ENCODE results near the gene ZNF474.

Gene ZNF474

DNA sequence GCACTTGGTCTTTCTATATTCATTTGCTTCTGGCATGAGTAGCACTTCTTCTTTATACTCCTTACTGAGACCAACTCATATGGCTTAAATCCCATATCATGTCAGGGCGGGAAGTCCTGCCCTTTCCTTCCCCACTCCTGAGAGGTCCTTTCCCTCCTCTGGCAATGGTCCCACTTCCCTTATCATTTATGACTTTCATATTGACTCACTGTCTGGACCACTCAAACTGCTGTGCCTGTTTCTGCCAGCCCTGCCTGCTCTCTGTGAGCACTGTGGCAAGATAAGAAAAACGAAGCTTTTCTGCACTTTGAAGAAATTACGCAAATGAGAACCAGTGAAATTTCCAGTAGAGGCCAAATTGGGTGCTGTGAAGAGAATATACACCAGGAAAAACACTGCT, 58.1 kb downstream of the ZNF474 start:
- H3K36me3 ChIP-seq (ENCODE audit: control insufficient read depth in 5 of 5, insufficient read depth in 5 of 5, low read length in 5 of 5), result no peaks in the 10 kb centered on the region
- no peak overlapping the region for H3K27ac ChIP-seq (ENCODE audit: low read depth, low read length)
- H3K4me3 ChIP-seq (ENCODE audit: low read depth in 1 of 5, low read length in 5 of 5), result no peak overlapping the region
- H3K9me3 ChIP-seq (ENCODE audit: control insufficient read depth in 5 of 5, low read length in 5 of 5), result no peaks in the 10 kb centered on the region
- no peaks in the 10 kb centered on the region for H3K27me3 ChIP-seq (ENCODE audit: control insufficient read depth in 5 of 5, insufficient read depth in 4 of 5, low read length in 5 of 5)
- H3K9ac ChIP-seq (ENCODE audit: low read length in 5 of 5), result no peak overlapping the region
- H3K4me1 ChIP-seq (ENCODE audit: control insufficient read depth in 5 of 5, insufficient read depth in 5 of 5, low read length in 5 of 5), result peaks cover 0 to 31% (median 14%) of the 10 kb centered on the region in 5 donors

DNA sequence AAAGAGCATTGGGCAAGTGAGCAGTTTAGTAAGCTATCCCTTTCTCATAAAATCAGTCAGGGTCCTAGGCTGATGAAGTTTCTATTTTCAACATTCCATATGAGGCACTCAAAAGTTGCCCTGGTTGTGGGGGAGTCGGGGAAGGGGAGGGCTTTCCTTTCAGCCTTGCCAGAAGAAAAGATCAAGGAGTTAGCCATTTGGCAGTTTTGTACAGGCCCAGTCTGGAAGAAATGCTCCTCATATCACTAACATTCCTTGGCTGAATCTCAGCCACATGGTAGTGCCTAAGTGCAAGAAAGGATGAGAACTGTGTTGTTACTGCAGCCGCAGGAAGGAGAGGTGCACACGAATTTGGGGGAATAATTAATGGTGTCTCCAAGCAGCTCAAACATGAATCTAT, 60.8 kb downstream of the ZNF474 start:
- H3K4me1 ChIP-seq (ENCODE audit: control insufficient read depth in 5 of 5, insufficient read depth in 5 of 5, low read length in 5 of 5), result peaks cover 0 to 17% (median 3%) of the 10 kb centered on the region in 5 donors
- H3K27ac ChIP-seq (ENCODE audit: low read depth, low read length), result no peak overlapping the region
- H3K9ac ChIP-seq (ENCODE audit: low read length in 5 of 5), result no peak overlapping the region
- H3K4me3 ChIP-seq (ENCODE audit: low read depth in 1 of 5, low read length in 5 of 5), result no peak overlapping the region
- no peaks in the 10 kb centered on the region for H3K36me3 ChIP-seq (ENCODE audit: control insufficient read depth in 5 of 5, insufficient read depth in 5 of 5, low read length in 5 of 5)
- H3K27me3 ChIP-seq (ENCODE audit: control insufficient read depth in 5 of 5, insufficient read depth in 4 of 5, low read length in 5 of 5), result no peaks in the 10 kb centered on the region
- H3K9me3 ChIP-seq (ENCODE audit: control insufficient read depth in 5 of 5, low read length in 5 of 5), result no peaks in the 10 kb centered on the region

DNA sequence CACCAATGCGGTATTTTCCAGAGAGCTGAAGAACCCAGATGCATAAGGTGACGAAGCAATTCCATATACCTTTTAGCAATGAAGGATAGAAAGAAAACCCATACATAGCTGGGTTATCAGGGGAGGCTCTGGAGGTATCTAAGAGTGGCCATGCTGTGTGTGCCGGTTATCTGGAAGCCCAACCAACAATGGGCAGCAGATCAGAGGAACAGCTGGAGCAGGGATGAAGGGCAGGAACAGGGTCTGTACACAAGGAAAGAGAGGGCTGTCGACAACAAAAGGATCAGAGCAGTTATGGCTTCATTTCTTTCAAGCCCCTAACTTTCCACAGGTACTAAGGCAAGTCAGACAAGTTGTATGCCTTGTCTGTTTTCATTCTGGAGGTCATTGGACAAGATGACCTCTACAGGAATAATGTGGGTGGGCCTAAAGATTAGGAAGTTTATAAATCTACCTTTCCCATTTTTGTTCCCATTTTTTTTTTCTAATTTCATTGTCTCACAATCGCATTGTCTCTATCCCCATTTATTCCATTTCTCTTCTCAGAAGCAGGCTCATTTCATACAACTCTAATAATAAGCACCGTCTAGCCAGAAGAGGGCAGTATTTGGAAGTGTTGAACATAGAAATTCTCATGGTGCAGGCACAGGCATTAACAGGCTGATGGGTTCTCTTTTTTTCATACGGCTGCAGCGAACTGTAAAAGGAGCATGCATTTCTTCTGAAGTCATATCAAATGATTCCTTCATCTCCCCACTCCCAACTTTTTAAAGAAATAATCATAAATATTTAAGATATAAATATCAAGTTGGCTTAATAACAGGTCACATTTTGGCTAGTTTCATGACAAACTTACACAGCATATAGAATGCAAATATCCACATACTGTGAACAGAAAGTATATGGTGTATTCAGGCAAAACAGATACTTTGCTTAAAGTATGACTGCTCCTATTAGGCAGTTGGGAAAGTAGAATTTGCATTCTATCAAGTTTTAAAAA, 63.5 kb downstream of the ZNF474 start:
- no peaks in the 10 kb centered on the region for H3K9me3 ChIP-seq (ENCODE audit: control insufficient read depth in 5 of 5, low read length in 5 of 5)
- H3K4me1 ChIP-seq (ENCODE audit: control insufficient read depth in 5 of 5, insufficient read depth in 5 of 5, low read length in 5 of 5), result peaks cover 0 to 8% (median 3%) of the 10 kb centered on the region in 5 donors
- H3K9ac ChIP-seq (ENCODE audit: low read length in 5 of 5), result no peak overlapping the region
- H3K36me3 ChIP-seq (ENCODE audit: control insufficient read depth in 5 of 5, insufficient read depth in 5 of 5, low read length in 5 of 5), result no peaks in the 10 kb centered on the region
- H3K4me3 ChIP-seq (ENCODE audit: low read depth in 1 of 5, low read length in 5 of 5), result no peak overlapping the region
- no peak overlapping the region for H3K27ac ChIP-seq (ENCODE audit: low read depth, low read length)
- H3K27me3 ChIP-seq (ENCODE audit: control insufficient read depth in 5 of 5, insufficient read depth in 4 of 5, low read length in 5 of 5), result no peaks in the 10 kb centered on the region

DNA sequence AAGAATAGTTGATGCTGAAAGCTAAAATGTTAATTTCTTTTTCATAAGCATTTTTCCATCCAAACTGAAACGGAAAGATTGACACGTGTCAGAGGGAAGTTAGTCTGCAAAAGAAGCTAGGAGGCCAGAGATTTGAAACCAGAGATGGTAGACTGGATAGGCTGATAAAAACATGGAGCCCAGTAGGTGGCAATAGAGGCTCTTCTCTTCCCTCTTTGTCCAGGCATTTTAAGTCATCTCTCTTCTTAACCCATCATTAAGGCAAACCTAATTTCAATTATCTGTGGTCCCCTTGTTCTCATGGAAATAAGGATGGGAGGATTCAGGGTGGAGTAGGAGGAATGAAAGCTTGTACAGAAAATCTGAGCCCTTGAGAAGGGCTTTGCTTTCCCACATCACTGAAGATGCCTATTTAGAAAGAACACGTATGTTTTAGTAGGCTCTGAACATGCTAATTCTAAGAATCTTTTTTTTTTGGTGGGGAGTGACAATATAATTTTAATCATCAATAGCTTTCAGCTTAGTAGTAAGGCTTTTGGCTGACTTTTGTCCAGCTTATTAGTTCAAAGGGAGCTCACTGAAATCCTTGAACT, 66.6 kb downstream of the ZNF474 start:
- H3K36me3 ChIP-seq (ENCODE audit: control insufficient read depth in 5 of 5, insufficient read depth in 5 of 5, low read length in 5 of 5), result no peaks in the 10 kb centered on the region
- H3K27me3 ChIP-seq (ENCODE audit: control insufficient read depth in 5 of 5, insufficient read depth in 4 of 5, low read length in 5 of 5), result no peaks in the 10 kb centered on the region
- H3K4me1 ChIP-seq (ENCODE audit: control insufficient read depth in 5 of 5, insufficient read depth in 5 of 5, low read length in 5 of 5), result peaks cover 0 to 3% (median 0%) of the 10 kb centered on the region in 5 donors
- H3K27ac ChIP-seq (ENCODE audit: low read depth, low read length), result no peak overlapping the region
- H3K9ac ChIP-seq (ENCODE audit: low read length in 5 of 5), result no peak overlapping the region
- no peak overlapping the region for H3K4me3 ChIP-seq (ENCODE audit: low read depth in 1 of 5, low read length in 5 of 5)
- H3K9me3 ChIP-seq (ENCODE audit: control insufficient read depth in 5 of 5, low read length in 5 of 5), result no peaks in the 10 kb centered on the region

DNA sequence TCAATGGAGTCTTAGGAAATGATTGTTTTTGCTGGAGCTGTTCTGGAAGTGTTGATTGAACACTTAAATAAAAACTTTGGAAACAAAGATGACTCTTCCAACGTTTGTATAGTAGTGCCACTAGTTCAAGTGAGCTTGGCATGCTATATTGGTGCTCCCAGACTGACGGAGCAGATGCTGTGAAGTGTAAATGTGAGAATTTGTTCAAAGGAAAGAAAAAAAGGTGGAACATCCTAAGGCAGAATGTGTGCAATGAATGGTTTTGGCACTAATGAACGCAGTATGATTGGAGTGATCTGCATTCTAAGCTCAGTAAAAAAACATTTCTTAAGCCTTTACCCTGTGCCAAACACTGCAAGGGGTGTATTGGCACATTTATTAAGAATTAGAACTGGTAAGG, 69.8 kb downstream of the ZNF474 start:
- Histone ChIP-seq H3K36me3 (ENCODE audit: control insufficient read depth in 5 of 5, insufficient read depth in 5 of 5, low read length in 5 of 5) (no peaks in the 10 kb centered on the region), H3K27ac (ENCODE audit: low read depth, low read length) (no peak overlapping the region), H3K4me1 (ENCODE audit: control insufficient read depth in 5 of 5, insufficient read depth in 5 of 5, low read length in 5 of 5) (no peaks in the 10 kb centered on the region), H3K9me3 (ENCODE audit: control insufficient read depth in 5 of 5, low read length in 5 of 5) (no peaks in the 10 kb centered on the region), H3K9ac (ENCODE audit: low read length in 5 of 5) (no peak overlapping the region), H3K4me3 (ENCODE audit: low read depth in 1 of 5, low read length in 5 of 5) (no peak overlapping the region), H3K27me3 (ENCODE audit: control insufficient read depth in 5 of 5, insufficient read depth in 4 of 5, low read length in 5 of 5) (no peaks in the 10 kb centered on the region)

DNA sequence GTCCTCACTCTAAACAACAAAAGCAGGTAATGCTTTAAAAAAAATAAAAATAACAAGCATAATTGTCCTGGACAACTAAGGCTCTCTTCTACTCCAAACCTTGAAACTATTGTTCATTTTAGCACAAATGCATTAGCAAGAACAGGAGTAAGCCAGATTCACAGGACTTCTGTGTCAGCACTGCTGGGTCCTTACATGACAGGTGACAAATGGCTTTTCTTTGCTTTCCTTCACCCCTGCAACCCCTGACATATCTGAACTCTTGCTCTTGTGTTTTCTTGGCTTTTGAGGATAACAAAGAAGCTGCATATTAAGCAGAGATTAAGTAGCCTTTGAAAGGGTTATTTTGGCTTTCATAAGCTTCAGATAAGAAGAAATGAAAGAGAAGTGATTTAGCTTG, 71.1 kb downstream of the ZNF474 start:
- Histone ChIP-seq H3K9me3 (ENCODE audit: control insufficient read depth in 5 of 5, low read length in 5 of 5) (no peaks in the 10 kb centered on the region), H3K27me3 (ENCODE audit: control insufficient read depth in 5 of 5, insufficient read depth in 4 of 5, low read length in 5 of 5) (peaks cover 0 to 3% (median 0%) of the 10 kb centered on the region in 5 donors), H3K4me3 (ENCODE audit: low read depth in 1 of 5, low read length in 5 of 5) (no peak overlapping the region), H3K4me1 (ENCODE audit: control insufficient read depth in 5 of 5, insufficient read depth in 5 of 5, low read length in 5 of 5) (no peaks in the 10 kb centered on the region), H3K27ac (ENCODE audit: low read depth, low read length) (no peak overlapping the region), H3K9ac (ENCODE audit: low read length in 5 of 5) (no peak overlapping the region), H3K36me3 (ENCODE audit: control insufficient read depth in 5 of 5, insufficient read depth in 5 of 5, low read length in 5 of 5) (no peaks in the 10 kb centered on the region)

DNA sequence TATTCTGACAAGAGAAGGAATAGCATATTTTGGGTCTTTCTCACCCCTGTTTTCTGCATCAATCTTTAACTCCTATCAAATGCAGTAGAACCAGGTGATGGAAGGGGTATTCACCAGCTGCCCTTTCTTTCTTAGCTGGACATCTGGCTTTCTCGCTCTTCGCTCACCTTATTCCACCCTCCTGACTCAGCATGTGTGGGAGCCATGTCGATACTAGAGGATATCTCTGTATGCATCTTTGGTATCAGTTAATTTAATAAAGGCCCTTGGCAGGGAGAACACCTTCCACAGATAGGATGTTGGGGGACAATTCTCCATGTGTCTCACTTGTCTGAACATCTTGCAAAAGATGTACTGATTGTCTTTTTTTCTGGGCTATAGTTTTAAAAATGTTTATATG, 71.5 kb downstream of the ZNF474 start:
- H3K36me3 ChIP-seq (ENCODE audit: control insufficient read depth in 5 of 5, insufficient read depth in 5 of 5, low read length in 5 of 5), result no peaks in the 10 kb centered on the region
- H3K27ac ChIP-seq (ENCODE audit: low read depth, low read length), result no peak overlapping the region
- H3K27me3 ChIP-seq (ENCODE audit: control insufficient read depth in 5 of 5, insufficient read depth in 4 of 5, low read length in 5 of 5), result peaks cover 0 to 3% (median 0%) of the 10 kb centered on the region in 5 donors
- no peaks in the 10 kb centered on the region for H3K9me3 ChIP-seq (ENCODE audit: control insufficient read depth in 5 of 5, low read length in 5 of 5)
- H3K9ac ChIP-seq (ENCODE audit: low read length in 5 of 5), result no peak overlapping the region
- H3K4me3 ChIP-seq (ENCODE audit: low read depth in 1 of 5, low read length in 5 of 5), result no peak overlapping the region
- no peaks in the 10 kb centered on the region for H3K4me1 ChIP-seq (ENCODE audit: control insufficient read depth in 5 of 5, insufficient read depth in 5 of 5, low read length in 5 of 5)

DNA sequence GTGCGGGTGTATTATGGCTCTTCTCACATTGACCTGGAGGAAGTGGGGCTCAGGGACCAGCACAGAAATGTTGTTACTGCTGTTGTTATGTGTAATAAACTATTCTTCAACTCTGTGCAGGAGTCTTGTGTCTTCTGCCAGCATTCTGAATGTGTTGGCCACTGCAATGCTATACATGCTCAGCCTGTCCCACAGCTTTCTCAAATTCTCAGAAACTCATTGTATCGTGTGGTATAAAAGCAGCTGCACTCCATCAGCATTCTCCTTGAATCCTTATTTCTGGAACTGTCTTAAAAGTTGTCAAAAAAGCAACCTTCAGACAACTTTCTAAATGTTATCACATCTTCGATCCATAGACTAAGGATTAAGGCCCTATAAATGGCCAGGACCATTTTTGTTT, 72.0 kb downstream of the ZNF474 start:
- Histone ChIP-seq H3K4me3 (ENCODE audit: low read depth in 1 of 5, low read length in 5 of 5) (no peak overlapping the region), H3K36me3 (ENCODE audit: control insufficient read depth in 5 of 5, insufficient read depth in 5 of 5, low read length in 5 of 5) (no peaks in the 10 kb centered on the region), H3K27me3 (ENCODE audit: control insufficient read depth in 5 of 5, insufficient read depth in 4 of 5, low read length in 5 of 5) (peaks cover 0 to 3% (median 0%) of the 10 kb centered on the region in 5 donors), H3K4me1 (ENCODE audit: control insufficient read depth in 5 of 5, insufficient read depth in 5 of 5, low read length in 5 of 5) (no peaks in the 10 kb centered on the region), H3K9ac (ENCODE audit: low read length in 5 of 5) (no peak overlapping the region), H3K9me3 (ENCODE audit: control insufficient read depth in 5 of 5, low read length in 5 of 5) (no peaks in the 10 kb centered on the region), H3K27ac (ENCODE audit: low read depth, low read length) (no peak overlapping the region)

DNA sequence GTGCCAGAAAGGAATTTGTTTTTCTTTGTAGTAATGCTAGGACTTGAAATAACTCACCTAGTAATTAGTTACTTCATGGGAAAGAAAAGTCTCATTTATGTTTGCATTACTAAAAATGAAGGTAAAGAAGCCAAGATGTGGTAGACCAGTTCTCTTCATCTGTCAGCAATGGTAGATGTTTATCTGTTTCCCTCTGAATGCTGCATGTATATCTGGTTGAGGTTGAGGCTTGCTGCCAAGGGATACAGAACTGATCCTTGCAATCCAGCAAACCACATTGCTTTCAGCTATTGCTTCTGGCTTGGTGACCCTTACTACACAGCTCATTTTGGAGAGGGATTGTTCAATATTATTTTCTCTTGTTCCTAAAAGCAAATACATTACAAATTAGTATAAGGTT, 73.6 kb downstream of the ZNF474 start:
- Histone ChIP-seq H3K4me1 (ENCODE audit: control insufficient read depth in 5 of 5, insufficient read depth in 5 of 5, low read length in 5 of 5) (no peaks in the 10 kb centered on the region), H3K27me3 (ENCODE audit: control insufficient read depth in 5 of 5, insufficient read depth in 4 of 5, low read length in 5 of 5) (peaks cover 0 to 3% (median 0%) of the 10 kb centered on the region in 5 donors), H3K27ac (ENCODE audit: low read depth, low read length) (no peak overlapping the region), H3K36me3 (ENCODE audit: control insufficient read depth in 5 of 5, insufficient read depth in 5 of 5, low read length in 5 of 5) (no peaks in the 10 kb centered on the region), H3K4me3 (ENCODE audit: low read depth in 1 of 5, low read length in 5 of 5) (no peak overlapping the region), H3K9me3 (ENCODE audit: control insufficient read depth in 5 of 5, low read length in 5 of 5) (no peaks in the 10 kb centered on the region), H3K9ac (ENCODE audit: low read length in 5 of 5) (no peak overlapping the region)
